Tibial artery (tissue), 4 donors: ENCODE results near the gene DPYSL5.

Experiments used
- DNase-seq, 2 donors: peaks; one replicate each; pipeline ENCODE4 v3.0.0-alpha.2; 2019
- H3K27ac ChIP-seq, 2 donors: fragments of 200-600 bp; sonication (generic) in 1 of 2; 1 replicate in 1 of 2; 2 replicates in 1 of 2; pipeline ENCODE4 v1.5.1; 2018 to 2019; ENCODE audit warnings: mild to moderate bottlenecking in 1 of 2
- H3K27me3 ChIP-seq, 2 donors: fragments of 200-600 bp; sonication (generic) in 1 of 2; one replicate each; pipeline versions ENCODE4 v1.5.1 to v1.6.0; 2016 to 2019
- H3K36me3 ChIP-seq, 3 donors: fragments of 200-600 bp; sonication (generic) in 2 of 3; one replicate each; pipeline ENCODE4 v1.5.1; 2016 to 2019; ENCODE audit warnings: mild to moderate bottlenecking in 2 of 3
- H3K4me1 ChIP-seq, 4 donors: fragments of 200-600 bp; sonication (generic) in 2 of 4; 1 replicate in 3 of 4; 2 replicates in 1 of 4; pipeline ENCODE4 v1.5.1; 2016 to 2019
- H3K4me3 ChIP-seq, 2 donors: fragments of 200-600 bp; sonication (generic) in 1 of 2; 1 replicate in 1 of 2; 2 replicates in 1 of 2; pipeline ENCODE4 v1.5.1; 2018 to 2019; ENCODE audit warnings: mild to moderate bottlenecking in 2 of 2
- H3K9me3 ChIP-seq, 3 donors: fragments of 200-600 bp; sonication (generic) in 1 of 3; one replicate each; pipeline ENCODE4 v1.5.1; 2016 to 2019
- intact Hi-C: fragments of 100-400 bp; cut with DNase I; formaldehyde crosslinking; loops from one replicate; pipeline ENCODE4 v1.15.0; 2023; ENCODE audit warnings: low total_unique reads
- TF ChIP-seq, protein P1 (sequence below), 2 experiments: fragments of 200-600 bp in 1 of 2; fragments of 450-650 bp in 1 of 2; IDR thresholded peaks; one replicate each; pipeline ENCODE4 v1.5.1; 2017 to 2019; ENCODE audit warnings: antibody characterized with exemption in 2 of 2, mild to moderate bottlenecking in 1 of 2, moderate library complexity in 1 of 2

DPYSL5 gene

DNA sequence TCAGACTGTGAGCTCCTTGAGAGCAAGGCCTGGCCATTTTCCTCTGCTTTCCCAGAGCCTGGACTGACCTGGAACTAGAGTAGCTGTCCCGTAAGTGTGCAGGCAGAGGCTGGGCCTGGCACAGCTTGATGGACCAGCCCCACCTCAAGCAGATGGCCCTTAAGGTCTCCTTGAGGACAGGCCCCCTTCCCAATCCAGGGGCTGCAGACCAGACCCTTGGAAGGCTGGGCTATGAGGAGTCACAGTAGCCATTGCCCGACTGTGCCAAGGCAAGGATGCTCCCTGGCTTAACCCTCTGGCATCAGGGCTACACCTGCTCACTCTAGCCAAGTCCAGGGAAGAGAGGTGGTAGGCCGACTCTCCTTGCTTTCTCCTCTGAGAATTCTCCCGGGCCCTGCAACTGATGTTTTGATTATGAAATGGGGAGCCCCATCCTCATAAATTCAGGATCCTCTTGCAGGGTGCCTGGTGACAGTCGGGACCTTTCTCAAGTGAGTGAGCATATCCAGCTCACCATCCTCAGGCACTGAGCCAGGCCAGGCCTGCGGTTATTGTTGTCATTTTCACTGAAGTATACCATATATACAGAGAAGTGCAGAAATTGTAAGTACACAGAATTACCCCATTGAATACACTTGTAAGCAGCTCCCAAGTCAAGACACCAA, 51.7 kb downstream of the DPYSL5 start:
- Histone ChIP-seq H3K27me3 (no peaks in the 10 kb centered on the region), H3K9me3 (peaks cover 0 to 4% (median 2%) of the 10 kb centered on the region in 3 donors)

GRCh38 chr2:26900831-26901321, 52.9 kb downstream of the DPYSL5 start:
- Histone ChIP-seq H3K36me3 (no peaks in the 10 kb centered on the region), H3K9me3 (no peaks in the 10 kb centered on the region), H3K27ac (no peak overlapping the region), H3K4me3 (no peak overlapping the region), H3K27me3 (no peaks in the 10 kb centered on the region), H3K4me1 (no peaks in the 10 kb centered on the region)
- TF ChIP-seq, protein P1, sequence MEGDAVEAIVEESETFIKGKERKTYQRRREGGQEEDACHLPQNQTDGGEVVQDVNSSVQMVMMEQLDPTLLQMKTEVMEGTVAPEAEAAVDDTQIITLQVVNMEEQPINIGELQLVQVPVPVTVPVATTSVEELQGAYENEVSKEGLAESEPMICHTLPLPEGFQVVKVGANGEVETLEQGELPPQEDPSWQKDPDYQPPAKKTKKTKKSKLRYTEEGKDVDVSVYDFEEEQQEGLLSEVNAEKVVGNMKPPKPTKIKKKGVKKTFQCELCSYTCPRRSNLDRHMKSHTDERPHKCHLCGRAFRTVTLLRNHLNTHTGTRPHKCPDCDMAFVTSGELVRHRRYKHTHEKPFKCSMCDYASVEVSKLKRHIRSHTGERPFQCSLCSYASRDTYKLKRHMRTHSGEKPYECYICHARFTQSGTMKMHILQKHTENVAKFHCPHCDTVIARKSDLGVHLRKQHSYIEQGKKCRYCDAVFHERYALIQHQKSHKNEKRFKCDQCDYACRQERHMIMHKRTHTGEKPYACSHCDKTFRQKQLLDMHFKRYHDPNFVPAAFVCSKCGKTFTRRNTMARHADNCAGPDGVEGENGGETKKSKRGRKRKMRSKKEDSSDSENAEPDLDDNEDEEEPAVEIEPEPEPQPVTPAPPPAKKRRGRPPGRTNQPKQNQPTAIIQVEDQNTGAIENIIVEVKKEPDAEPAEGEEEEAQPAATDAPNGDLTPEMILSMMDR (IDR thresholded peaks at IDR 0.05): no peak
- no peak for DNase-seq
- intact Hi-C loops: no loop called here

More for the DNA sequence above, 51.7 kb downstream of the DPYSL5 start:
- H3K36me3 ChIP-seq: no peaks in the 10 kb centered on the region
- TF ChIP-seq, protein P1 (IDR thresholded peaks at IDR 0.05): no peak
- no peak for DNase-seq
- H3K4me1 ChIP-seq: no peaks in the 10 kb centered on the region
- intact Hi-C loops: no loop called here
- no peak overlapping the region for H3K27ac ChIP-seq
- no peak overlapping the region for H3K4me3 ChIP-seq

DNA sequence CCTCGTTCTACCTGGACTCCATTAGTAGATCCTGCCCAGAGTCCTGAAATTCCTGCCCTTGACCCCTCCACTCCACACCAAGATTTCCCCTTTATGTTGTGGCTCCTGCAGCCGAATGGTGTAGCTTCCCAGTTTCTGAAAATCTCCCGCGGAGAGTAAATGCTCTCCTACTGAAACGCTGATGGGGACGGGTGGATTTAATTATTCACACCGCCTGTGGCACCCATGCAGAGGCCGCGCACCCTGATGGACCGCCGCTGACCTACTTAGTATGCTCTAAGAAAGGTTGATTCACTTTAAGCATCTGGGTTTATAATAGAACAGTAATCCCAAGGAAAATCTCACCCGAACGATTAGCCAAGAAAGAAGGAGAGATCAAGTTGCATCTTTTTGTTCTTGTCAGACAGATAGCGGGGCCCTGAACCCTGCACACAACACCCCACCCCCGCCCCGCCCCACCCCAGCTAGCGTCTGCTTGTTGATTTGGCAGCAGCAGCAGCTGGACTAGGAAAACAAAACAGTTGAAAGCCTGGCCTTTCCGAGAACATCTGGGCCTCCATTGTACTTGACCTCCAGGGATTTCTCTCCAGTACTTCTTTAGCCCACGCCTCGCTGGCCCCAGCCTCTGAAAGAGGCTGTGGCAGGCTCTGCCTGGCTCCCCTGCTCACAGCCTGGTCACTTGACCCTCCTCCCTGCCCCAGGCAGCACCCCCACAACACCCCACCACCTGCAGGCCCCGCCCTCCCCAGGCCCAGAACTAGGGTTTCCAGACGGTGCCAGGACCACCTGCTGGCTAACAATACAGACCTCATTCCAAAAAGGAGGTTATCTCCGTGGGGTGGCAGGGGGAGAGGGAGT, 53.6 kb downstream of the DPYSL5 start:
- Histone ChIP-seq H3K9me3 (no peaks in the 10 kb centered on the region), H3K27me3 (no peaks in the 10 kb centered on the region), H3K27ac (no peak overlapping the region), H3K4me1 (no peaks in the 10 kb centered on the region), H3K36me3 (no peaks in the 10 kb centered on the region), H3K4me3 (no peak overlapping the region)
- TF ChIP-seq, protein P1 (IDR thresholded peaks at IDR 0.05): no peak
- no peak for DNase-seq
- intact Hi-C loops: no loop called here

DNA sequence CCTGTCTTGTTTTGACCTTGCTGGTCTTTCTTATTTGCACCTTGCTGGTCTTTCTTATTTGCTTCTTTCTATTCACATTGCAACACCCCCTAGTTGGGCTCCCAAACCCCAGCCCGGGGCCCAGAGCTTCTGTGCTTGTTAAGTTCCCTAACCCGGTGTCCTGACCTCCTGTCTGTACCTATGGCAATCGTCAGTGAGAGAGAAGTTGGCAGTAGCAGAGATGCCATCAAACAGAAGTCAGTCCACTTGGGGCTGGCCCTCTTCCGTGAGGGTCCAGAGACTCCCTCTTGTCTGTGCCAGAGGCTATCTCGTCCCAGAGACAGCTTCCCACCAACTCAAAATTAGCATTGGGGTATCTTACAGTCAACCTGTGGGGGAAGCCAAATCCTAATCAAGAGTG, 55.7 kb downstream of the DPYSL5 start:
- intact Hi-C loops: no loop called here
- Histone ChIP-seq H3K36me3 (no peaks in the 10 kb centered on the region), H3K27ac (no peak overlapping the region), H3K27me3 (peaks cover 0 to 7% of the 10 kb centered on the region in 2 donors), H3K4me1 (no peaks in the 10 kb centered on the region), H3K4me3 (no peak overlapping the region), H3K9me3 (no peaks in the 10 kb centered on the region)
- DNase-seq: no peak
- TF ChIP-seq, protein P1 (IDR thresholded peaks at IDR 0.05): no peak

DNA sequence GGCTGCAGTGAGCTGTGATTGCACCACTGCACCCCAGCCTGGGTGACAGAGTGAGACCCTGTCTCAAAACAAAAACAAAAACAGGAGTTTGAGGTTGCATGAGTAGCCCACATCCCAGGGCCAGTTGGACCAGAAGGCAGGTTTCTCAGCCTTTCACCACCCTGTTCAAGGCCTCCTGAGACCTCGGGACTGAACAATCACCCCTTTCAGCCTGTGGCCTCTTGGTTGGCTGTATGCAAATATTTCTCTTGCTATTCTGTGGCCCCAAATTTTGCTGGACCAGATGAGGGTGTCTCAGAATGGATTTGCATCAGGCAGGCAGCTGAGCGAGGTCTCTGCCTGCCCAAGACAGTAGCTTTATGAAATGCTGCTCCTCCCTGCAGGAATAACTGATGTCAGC, 56.9 kb downstream of the DPYSL5 start:
- no peak overlapping the region for H3K27ac ChIP-seq
- H3K4me1 ChIP-seq: no peaks in the 10 kb centered on the region
- no peaks in the 10 kb centered on the region for H3K36me3 ChIP-seq
- TF ChIP-seq, protein P1 (IDR thresholded peaks at IDR 0.05): no peak
- DNase-seq: no peak
- H3K9me3 ChIP-seq: no peaks in the 10 kb centered on the region
- no peak overlapping the region for H3K4me3 ChIP-seq
- H3K27me3 ChIP-seq: peaks cover 0 to 7% of the 10 kb centered on the region in 2 donors
- intact Hi-C loops: no loop called here
